Measurements from ENCODE around the gene AKR1C8.
"Not testable (repeated sequence)": the region's sequence is repeated elsewhere in the genome, so short reads cannot be mapped to it uniquely, and the experiment has no call there.

The AKR1C8 gene

DNA sequence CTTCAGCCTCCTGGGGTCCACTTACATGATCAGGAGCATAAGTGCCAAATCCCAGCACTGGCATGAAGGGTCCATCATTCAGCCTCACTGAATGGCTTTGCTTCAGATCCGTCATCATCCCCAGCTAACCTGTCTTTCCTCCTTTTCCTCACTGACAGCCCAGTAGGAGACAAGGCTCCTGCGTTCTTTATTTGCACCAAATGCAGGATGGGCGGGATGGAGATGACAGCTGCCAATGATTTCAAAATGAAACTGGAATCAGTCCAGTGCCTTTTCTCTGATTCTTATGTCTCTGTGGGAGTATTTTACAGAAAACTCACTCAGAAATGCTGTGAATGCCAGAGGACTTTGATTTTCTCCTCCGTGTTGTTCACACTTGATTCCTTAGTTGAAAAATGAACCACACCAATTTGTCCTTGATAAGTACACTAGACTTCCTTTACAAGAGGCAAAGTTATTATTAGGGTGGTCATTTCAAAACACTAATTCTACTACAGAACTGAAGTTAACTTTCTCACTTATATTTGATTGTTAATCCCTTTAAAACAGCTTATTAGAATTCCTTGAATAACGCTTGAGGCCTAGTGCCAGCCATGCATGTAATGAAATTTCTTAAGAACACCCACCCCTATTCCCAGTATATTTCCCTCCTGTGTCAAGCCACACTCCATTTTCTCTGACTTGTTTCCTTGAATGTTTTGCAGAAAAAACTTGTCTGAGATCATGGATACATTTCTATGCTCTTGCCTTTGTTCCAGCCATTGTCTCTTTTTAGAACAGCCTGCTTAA is at the start of gene AKR1C8:
Gene AKR1C8, minus strand, starts transcription at position 164 of the 789 bp plus-strand sequence. Its CDS starts 46 bp downstream, at position 118.
- DNase-seq (ENCODE audit: low read depth in 1 of 2, low spot score in 1 of 2) = no peak

- DNase-seq (ENCODE audit: low read depth in 1 of 2, low spot score in 1 of 2) = no peak
Observed at GRCh38 chr10:5234106-5234860, 49.3 kb upstream of the AKR1C8 start.

GRCh38 chr10:5233324-5233723 is 48.4 kb upstream of the AKR1C8 start:
- no peak for DNase-seq (ENCODE audit: low read depth in 1 of 2, low spot score in 1 of 2)

- DNase-seq (ENCODE audit: low read depth in 1 of 2, low spot score in 1 of 2) = no peak
Observed at GRCh38 chr10:5229019-5229418, 44.1 kb upstream of the AKR1C8 start.

DNA sequence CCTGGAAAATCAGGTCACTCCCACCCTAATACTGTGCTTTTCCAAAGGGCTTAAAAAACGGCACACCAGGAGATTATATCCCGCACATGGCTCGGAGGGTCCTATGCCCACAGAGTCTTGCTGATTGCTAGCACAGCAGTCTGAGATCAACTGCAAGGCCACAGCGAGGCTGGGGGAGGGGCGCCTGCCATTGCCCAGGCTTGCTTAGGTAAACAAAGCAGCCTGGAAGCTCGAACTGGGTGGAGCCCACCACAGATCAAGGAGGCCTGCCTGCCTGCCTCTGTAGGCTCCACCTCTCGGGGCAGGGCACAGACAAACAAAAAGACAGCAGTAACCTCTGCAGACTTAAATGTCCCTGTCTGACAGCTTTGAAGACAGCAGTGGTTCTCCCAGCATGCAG is 38.0 kb upstream of the AKR1C8 start:
- DNase-seq (ENCODE audit: low read depth in 1 of 2, low spot score in 1 of 2) = not testable (repeated sequence)

GRCh38 chr10:5219262-5219661 is 34.3 kb upstream of the AKR1C8 start:
- DNase-seq (ENCODE audit: low read depth in 1 of 2, low spot score in 1 of 2) = no peak

DNA sequence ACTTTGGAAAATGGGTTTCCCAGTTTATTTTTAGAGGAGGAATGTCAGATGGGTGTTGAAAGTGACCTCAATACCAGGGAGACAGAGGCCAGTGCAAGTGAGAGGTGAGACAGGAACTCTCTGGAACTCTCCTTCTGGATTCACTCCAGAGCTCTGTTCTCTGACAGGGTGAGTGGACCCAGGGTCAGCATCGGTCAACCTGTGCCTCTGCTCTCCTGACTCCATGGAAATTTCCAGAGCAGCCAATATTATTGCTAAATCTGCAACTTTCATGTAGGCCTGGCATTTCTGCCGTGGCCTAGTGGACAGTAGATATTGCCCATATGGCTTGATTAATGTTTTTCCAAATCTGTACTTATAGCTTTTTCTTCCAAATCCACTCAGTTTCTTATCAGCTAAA is 31.9 kb upstream of the AKR1C8 start:
- DNase-seq (ENCODE audit: low read depth in 1 of 2, low spot score in 1 of 2) = no peak

DNA sequence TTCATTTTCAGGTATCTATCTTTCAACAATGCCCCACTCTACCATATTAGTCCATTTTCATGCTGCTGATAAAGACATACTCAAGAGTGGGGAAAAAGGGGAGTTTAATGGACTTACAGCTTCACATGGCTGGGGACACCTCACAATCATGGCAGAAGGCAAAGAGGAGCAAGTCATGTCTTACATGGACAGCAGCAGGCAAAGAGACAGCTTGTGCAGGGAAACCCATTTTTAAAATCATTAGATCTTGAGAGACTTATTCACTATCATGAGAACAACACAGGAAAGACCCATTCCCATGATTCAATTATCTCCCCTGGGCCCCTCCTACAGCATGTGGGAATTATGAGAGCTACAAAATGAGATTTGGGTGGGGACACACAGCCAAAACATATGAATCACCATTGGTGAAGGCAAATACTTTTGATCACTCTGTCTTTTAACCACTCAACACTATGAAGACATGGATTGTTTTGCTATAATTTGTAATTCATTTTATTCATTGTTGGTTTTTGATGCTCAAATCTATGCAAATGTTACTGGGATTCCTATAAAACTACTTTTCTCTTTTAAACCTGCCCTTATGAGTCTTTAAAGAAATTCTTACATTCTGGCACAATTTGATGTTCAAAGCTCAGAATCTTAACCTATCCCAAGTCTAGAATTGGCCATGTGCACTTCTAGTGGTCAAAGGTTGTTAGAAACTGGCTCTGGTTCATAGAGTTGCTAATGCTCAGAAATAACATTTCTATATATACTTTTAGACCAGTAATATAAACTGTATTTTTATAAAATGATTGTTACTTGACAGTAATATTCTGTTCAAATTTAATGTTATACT is 27.0 kb upstream of the AKR1C8 start:
- DNase-seq (ENCODE audit: low read depth in 1 of 2, low spot score in 1 of 2) = no peak

- DNase-seq (ENCODE audit: low read depth in 1 of 2, low spot score in 1 of 2) = not testable (repeated sequence)
Observed at GRCh38 chr10:5210261-5210660, 25.3 kb upstream of the AKR1C8 start.

DNA sequence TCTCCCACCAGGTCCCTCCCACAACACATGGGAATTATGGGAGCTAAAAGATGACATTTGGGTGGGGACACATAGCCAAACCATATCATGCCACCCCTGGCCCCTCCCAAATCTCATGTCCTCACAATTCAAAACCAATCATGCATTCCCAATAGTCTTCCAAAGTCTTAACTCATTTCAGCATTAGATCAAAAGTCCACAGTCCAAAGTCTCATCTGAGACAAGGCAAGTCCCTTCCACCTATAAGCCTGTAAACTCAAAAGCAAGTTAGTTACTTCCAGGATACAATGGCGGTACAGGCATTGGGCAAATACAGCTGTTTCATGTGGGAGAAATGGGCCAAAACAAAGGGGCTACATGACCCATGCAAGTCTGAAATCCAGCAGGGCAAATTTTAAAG is 24.8 kb upstream of the AKR1C8 start:
- DNase-seq (ENCODE audit: low read depth in 1 of 2, low spot score in 1 of 2) = not testable (repeated sequence)

- DNase-seq (ENCODE audit: low read depth in 1 of 2, low spot score in 1 of 2) = no peak
Observed at GRCh38 chr10:5206799-5207198, 21.8 kb upstream of the AKR1C8 start.

- DNase-seq (ENCODE audit: low read depth in 1 of 2, low spot score in 1 of 2) = no peak
Observed at GRCh38 chr10:5199398-5199797, 14.4 kb upstream of the AKR1C8 start.

DNA sequence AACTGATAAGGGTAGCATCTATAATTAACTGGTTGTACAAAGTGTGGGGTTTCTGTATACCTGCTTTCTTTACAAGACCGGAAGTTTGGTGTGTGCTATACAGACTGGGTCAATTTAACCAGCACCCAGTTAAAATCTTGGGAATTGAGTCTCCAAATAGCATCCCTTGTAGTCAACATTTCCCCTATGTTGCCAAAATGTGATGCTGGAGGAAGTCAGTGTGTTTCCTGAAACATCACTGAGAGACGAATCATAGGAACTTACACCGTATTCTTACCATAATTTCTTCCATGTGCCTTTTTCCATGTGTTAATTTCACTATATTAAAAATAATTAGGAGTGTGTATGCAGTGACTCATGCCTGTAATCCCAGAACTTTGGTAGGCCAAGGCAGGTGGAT is 13.4 kb upstream of the AKR1C8 start:
- DNase-seq (ENCODE audit: low read depth in 1 of 2, low spot score in 1 of 2) = no peak

DNA sequence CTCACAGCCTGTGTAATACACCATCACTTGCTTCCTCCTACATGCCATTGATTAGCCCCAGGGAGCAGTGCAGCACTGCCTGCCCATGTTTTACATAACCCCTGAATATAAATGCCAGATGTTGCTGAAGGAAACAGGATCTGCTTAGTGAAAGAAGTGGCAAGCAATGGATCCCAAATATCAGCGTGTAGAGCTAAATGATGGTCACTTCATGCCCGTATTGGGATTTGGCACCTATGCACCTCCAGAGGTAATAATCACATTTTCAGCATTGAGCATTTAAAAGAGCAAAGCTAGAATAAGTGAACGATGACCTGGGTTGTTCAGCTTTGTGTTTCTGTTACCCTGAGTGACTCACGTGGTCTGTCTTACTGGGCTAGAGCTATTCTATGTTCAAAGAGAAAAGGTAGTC is 11.8 kb upstream of the AKR1C8 start, which contains the start of gene AKR1C4:
Gene AKR1C4, plus strand, starts transcription at position 136 of the 412 bp plus-strand sequence. Its CDS starts 31 bp downstream, at position 167.
- no peak for DNase-seq (ENCODE audit: low read depth in 1 of 2, low spot score in 1 of 2)

DNA sequence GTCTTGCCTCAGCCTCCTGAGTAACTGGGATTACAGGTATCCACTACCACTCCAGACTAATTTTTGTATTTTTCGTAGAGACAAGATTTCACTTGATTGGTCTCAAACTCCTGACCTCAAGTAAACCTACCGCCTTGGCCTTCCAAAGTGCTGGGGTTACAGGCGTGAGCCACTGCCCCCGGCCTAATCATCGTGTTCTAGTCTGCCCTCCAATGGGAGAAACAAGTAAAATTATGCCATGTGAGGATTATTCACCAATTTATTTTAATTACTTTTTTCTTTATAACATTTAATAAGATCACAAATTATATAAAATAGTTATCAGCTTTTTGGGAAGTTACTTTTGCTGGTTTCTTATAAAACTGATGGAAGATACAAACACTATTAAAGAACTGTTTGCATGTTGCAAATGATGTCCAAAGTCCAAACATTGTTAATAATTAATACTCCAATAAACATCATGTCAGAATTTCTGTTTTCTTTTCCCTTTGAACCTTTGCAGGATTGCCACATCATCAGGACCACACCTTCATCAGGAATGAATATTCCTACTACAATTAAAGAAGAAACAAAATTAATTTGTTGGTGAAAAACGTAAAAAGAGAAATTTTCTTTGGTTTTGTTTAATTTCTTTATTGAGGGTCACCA is 10.9 kb upstream of the AKR1C8 start:
- no peak for DNase-seq (ENCODE audit: low read depth in 1 of 2, low spot score in 1 of 2)

DNA sequence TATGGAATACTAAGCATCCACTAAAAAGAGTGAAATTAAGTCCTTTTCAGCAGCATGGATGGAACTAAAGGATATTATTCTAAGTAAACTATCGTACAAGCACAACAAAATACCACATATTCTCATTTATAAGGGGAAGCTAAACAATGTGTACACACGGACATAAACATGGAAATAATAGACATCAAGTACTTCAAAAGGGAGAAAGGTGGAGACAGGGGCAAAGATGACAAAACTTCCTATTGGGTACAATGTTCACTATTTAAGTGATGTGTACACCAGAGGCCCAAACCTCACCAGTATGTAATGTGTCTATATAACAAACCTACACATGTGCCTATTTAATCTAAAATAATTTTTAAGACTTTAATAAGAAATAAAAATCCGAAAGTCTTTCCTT is 9.5 kb upstream of the AKR1C8 start:
- no peak for DNase-seq (ENCODE audit: low read depth in 1 of 2, low spot score in 1 of 2)

DNA sequence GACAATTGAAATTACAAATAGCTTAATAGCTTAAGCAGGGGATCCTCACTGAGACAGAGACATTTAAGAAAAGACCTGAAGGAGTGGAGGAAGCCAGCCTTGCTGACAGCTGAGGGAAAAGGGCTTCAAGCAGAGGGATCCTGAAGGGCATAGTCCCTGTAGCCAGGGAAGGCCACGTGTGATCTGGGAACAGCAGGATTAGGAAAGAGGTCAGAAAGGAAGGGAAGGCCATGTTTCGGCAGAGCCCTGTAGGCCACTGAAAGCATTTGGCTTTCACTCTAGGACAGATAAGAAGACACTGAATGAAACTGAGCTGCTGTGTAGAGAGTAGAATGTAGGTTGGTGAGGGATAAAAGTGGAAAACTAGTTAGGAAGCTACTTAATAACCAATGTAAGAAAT is 3.4 kb upstream of the AKR1C8 start:
- no peak for DNase-seq (ENCODE audit: low read depth in 1 of 2, low spot score in 1 of 2)

DNA sequence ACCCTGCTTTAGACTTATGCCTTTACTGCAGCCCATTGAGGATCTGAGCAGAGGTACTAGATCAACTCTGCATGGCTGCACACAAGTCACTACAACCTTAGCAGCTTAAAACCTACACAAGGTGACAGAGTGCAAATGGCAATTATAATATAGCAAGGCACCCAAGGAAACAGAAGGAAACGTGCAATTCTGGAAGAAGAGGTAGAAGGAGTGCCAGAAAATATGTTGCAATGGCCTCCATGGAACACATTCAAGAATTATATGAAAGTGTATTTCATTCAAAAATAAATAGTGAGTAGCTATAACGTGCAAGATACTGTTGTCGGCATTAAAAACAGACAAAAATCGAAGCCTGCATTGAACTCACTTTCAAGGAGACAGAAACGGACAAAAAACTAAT is 2.9 kb upstream of the AKR1C8 start:
- DNase-seq (ENCODE audit: low read depth in 1 of 2, low spot score in 1 of 2) = no peak

DNA sequence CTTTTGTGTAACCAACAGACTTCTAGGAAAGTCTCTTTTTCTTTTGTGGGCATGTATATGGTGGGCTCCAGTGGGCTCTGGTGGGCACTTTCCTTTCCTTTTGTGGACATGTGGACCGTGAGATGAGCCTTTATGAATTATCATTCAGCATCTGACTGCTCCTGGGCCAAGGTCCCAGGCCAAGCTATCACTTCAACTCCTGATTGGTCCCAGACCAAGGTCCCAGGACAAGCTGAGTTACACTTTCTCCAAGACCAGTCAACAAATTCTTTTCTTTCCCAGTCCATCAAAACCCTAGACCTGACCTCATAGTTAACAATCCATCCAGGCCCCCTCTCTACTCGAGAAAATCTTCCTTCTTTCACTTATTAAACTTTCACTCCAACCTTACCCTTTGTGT is 1.0 kb downstream of the AKR1C8 start:
- DNase-seq (ENCODE audit: low read depth in 1 of 2, low spot score in 1 of 2) = no peak

DNA sequence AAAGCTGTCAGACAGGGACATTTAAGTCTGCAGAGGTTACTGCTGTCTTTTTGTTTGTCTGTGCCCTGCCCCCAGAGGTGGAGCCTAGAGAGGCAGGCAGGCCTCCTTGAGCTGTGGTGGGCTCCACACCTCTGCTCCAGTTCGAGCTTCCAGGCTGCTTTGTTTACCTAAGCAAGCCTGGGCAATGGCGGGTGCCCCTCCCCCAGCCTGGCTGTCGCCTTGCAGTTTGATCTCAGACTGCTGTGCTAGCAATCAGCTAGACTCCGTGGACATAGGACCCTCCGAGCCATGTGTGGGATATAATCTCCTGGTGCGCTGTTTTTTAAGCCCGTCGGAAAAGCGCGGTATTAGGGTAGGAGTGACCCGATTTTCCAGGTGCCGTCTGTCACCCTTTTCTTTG is 4.4 kb downstream of the AKR1C8 start:
- DNase-seq (ENCODE audit: low read depth in 1 of 2, low spot score in 1 of 2) = not testable (repeated sequence)

DNA sequence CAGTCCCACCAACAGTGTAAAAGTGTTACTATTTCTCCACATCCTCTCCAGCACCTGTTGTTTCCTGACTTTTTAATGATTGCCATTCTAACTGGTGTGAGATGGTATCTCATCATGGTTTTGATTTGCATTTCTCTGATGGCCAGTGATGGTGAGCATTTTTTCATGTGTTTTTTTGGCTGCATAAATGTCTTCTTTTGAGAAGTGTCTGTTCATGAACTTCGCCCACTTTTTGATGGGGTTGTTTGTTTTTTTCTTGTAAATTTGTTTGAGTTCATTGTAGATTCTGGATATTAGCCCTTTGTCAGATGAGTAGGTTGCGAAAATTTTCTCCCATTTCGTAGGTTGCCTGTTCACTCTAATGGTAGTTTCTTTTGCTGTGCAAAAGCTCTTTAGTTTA is 9.4 kb downstream of the AKR1C8 start:
- not testable (repeated sequence) for DNase-seq (ENCODE audit: low read depth in 1 of 2, low spot score in 1 of 2)
